GM21619 (cell line): ENCODE measurements around the gene ERCC2.
"Not testable (repeated sequence)": the region's sequence is repeated elsewhere in the genome, so short reads cannot be mapped to it uniquely, and the experiment has no call there.

Experiments
- ATAC-seq: cut with Tn5 transposase; IDR thresholded peaks from one replicate; pipeline ENCODE4 v1.9.1; 2021; ENCODE audit not compliant: unreplicated experiment

Gene ERCC2

GRCh38 chr19:45370410-45371204 lies at the start of gene ERCC2:
TSS of gene ERCC2 (minus strand) at chr19:45370573. CDS start at chr19:45370540, 33 bp downstream.
- ATAC-seq: peak; percentile 90

- ATAC-seq: no peak
These were observed 49.5 kb upstream of the ERCC2 start for GRCh38 chr19:45419895-45420294.

- ATAC-seq: peak; percentile 48
These were observed 49.0 kb upstream of the ERCC2 start for GRCh38 chr19:45419396-45419795.

GRCh38 chr19:45418802-45419201 lies 48.4 kb upstream of the ERCC2 start:
- no peak for ATAC-seq

GRCh38 chr19:45417151-45417550 lies 46.8 kb upstream of the ERCC2 start:
- no peak for ATAC-seq

- no peak for ATAC-seq
These were observed 44.1 kb upstream of the ERCC2 start for GRCh38 chr19:45414468-45414867.

GRCh38 chr19:45413497-45413896 lies 43.1 kb upstream of the ERCC2 start:
- ATAC-seq: no peak

GRCh38 chr19:45410330-45410729 lies 40.0 kb upstream of the ERCC2 start:
- ATAC-seq: not testable (repeated sequence)

- no peak for ATAC-seq
These were observed 39.2 kb upstream of the ERCC2 start for GRCh38 chr19:45409557-45409920.

- ATAC-seq: no peak
These were observed 38.6 kb upstream of the ERCC2 start for GRCh38 chr19:45408830-45409556.

- no peak for ATAC-seq
These were observed 37.7 kb upstream of the ERCC2 start for GRCh38 chr19:45408121-45408520.

- ATAC-seq: not testable (repeated sequence)
These were observed 37.2 kb upstream of the ERCC2 start for GRCh38 chr19:45407585-45407984.

- ATAC-seq: no peak
These were observed 36.7 kb upstream of the ERCC2 start for GRCh38 chr19:45407091-45407375.

- peak; percentile 64 for ATAC-seq
These were observed 36.1 kb upstream of the ERCC2 start, which contains the start of gene POLR1G for GRCh38 chr19:45406226-45407090. TSS of gene POLR1G (plus strand) at chr19:45406644. CDS start at chr19:45406697, 53 bp downstream.

GRCh38 chr19:45405435-45406225 lies 35.3 kb upstream of the ERCC2 start:
- ATAC-seq: peak; percentile 40

GRCh38 chr19:45404557-45405434 lies 34.4 kb upstream of the ERCC2 start, which contains the start of gene PPP1R13L:
TSS of gene PPP1R13L (minus strand) at chr19:45405069. CDS start at chr19:45398318, 6,751 bp downstream.
- ATAC-seq: peak; percentile 40

GRCh38 chr19:45403781-45404556 lies 33.6 kb upstream of the ERCC2 start:
- no peak for ATAC-seq

- no peak for ATAC-seq
These were observed 32.9 kb upstream of the ERCC2 start for GRCh38 chr19:45403272-45403671.
